CD4-positive, alpha-beta T cell (primary cell): ENCODE results near the gene LITAF. TPM values are rescaled to one million over a fixed set of nuclear protein-coding genes. Genes with fewer than 3 reads are reported as not detected.

Experiments used
- ATAC-seq: fragments of 200-7000 bp; cut with Tn5 transposase; one replicate; pipeline ENCODE4 v1.10.0; 2022; ENCODE audit warnings: mild to moderate bottlenecking; ENCODE audit not compliant: poor library complexity
- CTCF ChIA-PET: fragments of 350-600 bp; sonication (Branson Sonifier 250); formaldehyde crosslinking; loops from one replicate; lab custom pipeline; 2021; ENCODE audit warnings: antibody characterized with exemption, inconsistent platforms; lab: Charles Lee
- POLR2A ChIA-PET: fragments of 350-600 bp; sonication (Branson Sonifier 250); formaldehyde crosslinking; loops from one replicate; lab custom pipeline; 2021; ENCODE audit warnings: antibody characterized with exemption, inconsistent platforms; lab: Charles Lee
- DNase-seq, 14 experiments: peaks; one replicate each; pipeline ENCODE4 v3.0.0-alpha.2; 2013 to 2020; ENCODE audit warnings: mixed read lengths in 2 of 14
- H3K27ac ChIP-seq, 2 donors: one replicate each; pipeline versions ENCODE4 v1.5.1 to v1.7.0; 2013; ENCODE audit warnings: low read length in 2 of 2, low read depth in 1 of 2, mild to moderate bottlenecking in 1 of 2
- H3K27me3 ChIP-seq, 2 experiments: 1 replicate in 1 of 2; 2 replicates in 1 of 2; pipeline versions ENCODE4 v1.6.1 to v1.7.0; 2013; ENCODE audit warnings: low read length in 2 of 2, control low read depth in 1 of 2, mild to moderate bottlenecking in 1 of 2, moderate library complexity in 1 of 2; ENCODE audit not compliant: insufficient read depth in 2 of 2, control insufficient read depth in 1 of 2
- H3K36me3 ChIP-seq: one replicate; pipeline ENCODE4 v1.6.1; 2013; ENCODE audit warnings: low read length, control low read depth; ENCODE audit not compliant: insufficient read depth
- H3K4me1 ChIP-seq: one replicate; pipeline ENCODE4 v1.6.1; 2013; ENCODE audit warnings: low read length, control low read depth; ENCODE audit not compliant: insufficient read depth
- H3K4me3 ChIP-seq: one replicate; pipeline ENCODE4 v1.5.1; 2013; ENCODE audit warnings: mild to moderate bottlenecking, low read length, moderate library complexity
- H3K9me3 ChIP-seq, 2 experiments: 1 replicate in 1 of 2; 2 replicates in 1 of 2; pipeline versions ENCODE4 v1.6.1 to v1.7.0; 2013; ENCODE audit warnings: low read length in 2 of 2, mild to moderate bottlenecking in 2 of 2, control low read depth in 1 of 2, moderate library complexity in 1 of 2; ENCODE audit not compliant: control insufficient read depth in 1 of 2, insufficient read depth in 1 of 2
- H3K27ac Mint-ChIP-seq: one replicate; pipeline ENCODE4 v1.8.0; 2020; ENCODE audit warnings: mixed read lengths
- H3K27me3 Mint-ChIP-seq: one replicate; pipeline ENCODE4 v1.8.0; 2021; ENCODE audit warnings: mixed read lengths
- H3K36me3 Mint-ChIP-seq: one replicate; pipeline ENCODE4 v1.8.0; 2021; ENCODE audit warnings: low read depth, mixed read lengths
- H3K4me1 Mint-ChIP-seq: one replicate; pipeline ENCODE4 v1.8.0; 2021; ENCODE audit warnings: low read depth, mixed read lengths
- H3K4me3 Mint-ChIP-seq: one replicate; pipeline ENCODE4 v1.8.0; 2020; ENCODE audit warnings: mild to moderate bottlenecking, mixed read lengths
- H3K9me3 Mint-ChIP-seq: one replicate; pipeline ENCODE4 v1.8.0; 2020; ENCODE audit warnings: mixed read lengths
- intact Hi-C, 2 experiments: fragments of 100-400 bp; cut with DNase I in 1 of 2; cut with micrococcal nuclease in 1 of 2; formaldehyde crosslinking; loops; one replicate each; pipeline versions ENCODE4 v1.15.1 to v1.9.0; 2023 to 2025; cut with DNase I, micrococcal nuclease
- total RNA-seq, 174 experiments: library from RNA in 2 of 174; stranded (reverse) in 2 of 174; gene quantifications; one replicate each; pipeline ENCODE4 v1.2.3 and lab custom pipeline; 2021 to 2026
- TF ChIP-seq, protein P1 (sequence below): fragments of 200-600 bp; IDR thresholded peaks from one replicate; pipeline ENCODE4 v1.8.0; 2022; ENCODE audit warnings: antibody characterized with exemption, mild to moderate bottlenecking

The LITAF gene
- total RNA-seq, 2 experiments from 2014 or later: 226 to 257 TPM

DNA sequence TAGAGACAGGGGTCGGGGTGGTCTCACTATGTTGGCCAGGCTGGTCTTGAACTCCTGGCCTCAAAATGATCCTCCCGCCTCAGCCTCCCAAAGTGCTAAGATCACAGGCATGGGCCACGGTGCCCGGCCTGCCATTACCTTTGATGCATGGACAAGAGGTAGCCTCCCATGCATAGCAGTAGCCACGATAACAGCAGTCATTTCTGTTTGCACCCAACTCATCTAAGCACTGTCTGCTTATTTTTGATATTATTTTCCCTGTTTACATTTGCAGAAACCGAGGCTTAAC is 44.0 kb upstream of the LITAF start:
- Histone ChIP-seq H3K4me1 (peaks cover 21% of the 10 kb centered on the region), H3K27ac (no peak overlapping the region), H3K27me3 (no peaks in the 10 kb centered on the region), H3K36me3 (no peaks in the 10 kb centered on the region), H3K4me3 (no peak overlapping the region), H3K9me3 (no peaks in the 10 kb centered on the region)
- Mint-ChIP-seq H3K27ac (no peak overlapping the region), H3K4me3 (no peak overlapping the region), H3K4me1 (peaks cover 42% of the 10 kb centered on the region), H3K27me3 (no peaks in the 10 kb centered on the region), H3K9me3 (no peaks in the 10 kb centered on the region), H3K36me3 (no peaks in the 10 kb centered on the region)
- POLR2A ChIA-PET: interaction anchor here (1.0 to 2.4 kb wide), 3 partner anchors 9 to 27 kb away, joined by 3 to 18 read pairs (median 5); no protein-coding TSS in a partner anchor
- no peak for DNase-seq
- no peak for ATAC-seq
- intact Hi-C loops: no loop called here
- CTCF ChIA-PET: interaction anchor here (1.6 kb wide), 1 partner anchor 98 kb away, joined by 7 read pairs; no protein-coding TSS in a partner anchor
- TF ChIP-seq, protein P1, sequence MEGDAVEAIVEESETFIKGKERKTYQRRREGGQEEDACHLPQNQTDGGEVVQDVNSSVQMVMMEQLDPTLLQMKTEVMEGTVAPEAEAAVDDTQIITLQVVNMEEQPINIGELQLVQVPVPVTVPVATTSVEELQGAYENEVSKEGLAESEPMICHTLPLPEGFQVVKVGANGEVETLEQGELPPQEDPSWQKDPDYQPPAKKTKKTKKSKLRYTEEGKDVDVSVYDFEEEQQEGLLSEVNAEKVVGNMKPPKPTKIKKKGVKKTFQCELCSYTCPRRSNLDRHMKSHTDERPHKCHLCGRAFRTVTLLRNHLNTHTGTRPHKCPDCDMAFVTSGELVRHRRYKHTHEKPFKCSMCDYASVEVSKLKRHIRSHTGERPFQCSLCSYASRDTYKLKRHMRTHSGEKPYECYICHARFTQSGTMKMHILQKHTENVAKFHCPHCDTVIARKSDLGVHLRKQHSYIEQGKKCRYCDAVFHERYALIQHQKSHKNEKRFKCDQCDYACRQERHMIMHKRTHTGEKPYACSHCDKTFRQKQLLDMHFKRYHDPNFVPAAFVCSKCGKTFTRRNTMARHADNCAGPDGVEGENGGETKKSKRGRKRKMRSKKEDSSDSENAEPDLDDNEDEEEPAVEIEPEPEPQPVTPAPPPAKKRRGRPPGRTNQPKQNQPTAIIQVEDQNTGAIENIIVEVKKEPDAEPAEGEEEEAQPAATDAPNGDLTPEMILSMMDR: no peak

DNA sequence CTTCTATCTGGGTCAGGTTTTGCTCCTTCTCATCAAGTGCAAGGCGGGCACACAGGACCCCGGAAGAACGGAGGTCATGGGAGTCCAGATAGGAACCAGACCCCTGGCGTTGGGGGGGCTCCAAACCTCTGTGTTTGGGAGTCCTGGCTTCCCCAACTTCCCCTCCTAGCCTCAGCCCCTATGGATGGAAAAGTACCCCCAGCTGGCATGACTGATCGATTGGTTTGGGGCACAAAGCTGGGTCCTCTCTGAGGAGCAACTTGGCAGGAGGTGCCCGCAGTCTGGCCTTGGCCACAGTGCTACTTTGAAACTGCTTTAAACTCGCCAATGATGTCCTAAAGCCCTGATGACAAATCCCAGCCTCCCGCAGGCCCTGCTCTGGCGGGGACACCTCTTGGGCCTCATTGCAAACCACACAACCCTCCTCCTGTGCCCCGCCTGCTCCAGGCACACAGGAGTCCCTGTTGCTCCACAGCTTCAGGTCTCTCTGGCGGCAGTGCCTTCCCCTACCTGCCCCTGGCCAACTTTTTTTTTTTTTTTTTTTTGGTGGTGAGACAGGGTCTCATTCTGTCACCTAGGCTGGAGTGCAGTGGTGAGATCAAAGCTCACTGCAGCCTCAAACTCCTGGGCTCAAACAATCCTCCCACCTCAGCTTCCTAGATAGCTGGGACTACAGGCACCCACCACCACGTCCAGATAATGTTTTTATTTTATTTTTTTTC is 43.5 kb upstream of the LITAF start:
- Histone ChIP-seq H3K36me3 (no peaks in the 10 kb centered on the region), H3K27me3 (no peaks in the 10 kb centered on the region), H3K4me3 (no peak overlapping the region), H3K27ac (no peak overlapping the region), H3K9me3 (no peaks in the 10 kb centered on the region), H3K4me1 (peaks cover 25% of the 10 kb centered on the region)
- Mint-ChIP-seq H3K36me3 (no peaks in the 10 kb centered on the region), H3K4me1 (peaks cover 47% of the 10 kb centered on the region), H3K9me3 (no peaks in the 10 kb centered on the region), H3K4me3 (no peak overlapping the region), H3K27me3 (no peaks in the 10 kb centered on the region), H3K27ac (peak overlapping the region; percentile 70)
- ChIA-PET CTCF (interaction anchor here (0.7 to 1.6 kb wide), 2 partner anchors 75 to 98 kb away, joined by 3 to 7 read pairs; no protein-coding TSS in a partner anchor), POLR2A (interaction anchor here (0.9 to 2.4 kb wide), 5 partner anchors 9 to 74 kb away, joined by 3 to 18 read pairs (median 5); no protein-coding TSS in a partner anchor)
- intact Hi-C loops: no loop called here
- TF ChIP-seq, protein P1: no peak
- DNase-seq: no peak
- no peak for ATAC-seq

DNA sequence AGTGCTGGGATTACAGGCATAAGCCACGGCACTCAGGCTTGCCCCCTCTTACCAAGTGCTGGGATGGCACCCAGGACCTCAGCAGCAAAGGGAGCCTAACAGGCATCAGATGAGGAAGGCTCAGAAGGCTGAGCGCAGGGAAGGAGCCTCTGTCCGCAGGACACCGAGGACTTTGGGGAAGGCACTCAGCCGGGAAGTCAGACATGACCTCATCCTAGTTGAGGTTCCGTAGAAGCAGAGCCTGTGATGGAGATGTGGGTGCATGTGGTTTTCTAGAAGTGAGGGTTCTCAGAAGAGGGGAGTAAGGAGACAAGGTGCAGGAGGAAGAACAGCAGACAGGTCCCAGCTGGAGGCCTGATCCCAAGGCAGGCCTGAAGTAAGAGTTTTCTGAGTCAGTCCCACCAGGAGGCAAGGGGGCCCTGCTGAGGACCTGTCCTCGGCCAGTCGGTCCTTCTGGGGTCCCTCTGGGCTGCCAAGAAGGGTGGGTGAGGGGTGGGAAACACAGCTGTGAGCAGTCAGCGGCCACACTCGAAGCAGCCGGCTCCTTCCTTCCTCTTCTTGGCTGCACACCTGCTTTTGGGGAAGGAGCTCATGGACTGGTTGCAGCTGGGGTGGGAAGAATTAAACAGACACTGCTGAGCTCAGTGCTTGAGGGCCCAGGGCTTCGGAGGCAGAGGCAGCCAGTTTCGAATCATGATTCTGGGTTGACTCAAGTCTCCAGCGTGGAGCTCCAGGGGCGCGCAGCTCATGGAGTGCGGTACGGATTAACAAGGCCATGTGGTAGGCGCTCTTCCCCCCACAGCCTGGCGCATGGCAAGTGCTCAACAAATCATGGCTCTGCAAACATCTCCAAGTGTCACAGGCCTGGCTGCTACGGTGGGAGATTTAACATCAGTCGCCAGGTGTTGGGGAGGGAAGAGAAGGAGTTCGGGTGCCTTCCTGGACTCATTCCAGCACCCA is 42.6 kb upstream of the LITAF start:
- no peaks in the 10 kb centered on the region for H3K36me3 ChIP-seq
- H3K4me1 ChIP-seq: peaks cover 34% of the 10 kb centered on the region
- H3K27me3 ChIP-seq: no peaks in the 10 kb centered on the region
- peaks cover 51% of the 10 kb centered on the region for H3K4me1 Mint-ChIP-seq
- intact Hi-C loops: no loop called here
- H3K27ac ChIP-seq: no peak overlapping the region
- peak; percentile 52 for ATAC-seq
- H3K4me3 ChIP-seq: no peak overlapping the region
- H3K36me3 Mint-ChIP-seq: no peaks in the 10 kb centered on the region
- no peaks in the 10 kb centered on the region for H3K27me3 Mint-ChIP-seq
- peak overlapping the region; percentile 8 for H3K4me3 Mint-ChIP-seq
- ChIA-PET CTCF (interaction anchor here (1.6 kb wide), 1 partner anchor 97 kb away, joined by 7 read pairs; no protein-coding TSS in a partner anchor), POLR2A (interaction anchor here (0.9 to 2.4 kb wide), 4 partner anchors 8 to 73 kb away, joined by 3 to 18 read pairs (median 5); no protein-coding TSS in a partner anchor)
- no peaks in the 10 kb centered on the region for H3K9me3 ChIP-seq
- peak in 3 of 14 experiments; percentile 24 to 45 (median 41) for DNase-seq
- no peaks in the 10 kb centered on the region for H3K9me3 Mint-ChIP-seq
- peak overlapping the region; percentile 70 for H3K27ac Mint-ChIP-seq
- TF ChIP-seq, protein P1: no peak
